Measurements from ENCODE around the gene ARHGAP6. TPM values are rescaled to one million over a fixed set of nuclear protein-coding genes. Genes with fewer than 3 reads are reported as not detected.
"Not testable (repeated sequence)": the region's sequence is repeated elsewhere in the genome, so short reads cannot be mapped to it uniquely, and the experiment has no call there.

The ARHGAP6 gene
- total RNA-seq, 4 donors from 2014 or later = 2.1 to 30.5 (median 4.9) TPM

DNA sequence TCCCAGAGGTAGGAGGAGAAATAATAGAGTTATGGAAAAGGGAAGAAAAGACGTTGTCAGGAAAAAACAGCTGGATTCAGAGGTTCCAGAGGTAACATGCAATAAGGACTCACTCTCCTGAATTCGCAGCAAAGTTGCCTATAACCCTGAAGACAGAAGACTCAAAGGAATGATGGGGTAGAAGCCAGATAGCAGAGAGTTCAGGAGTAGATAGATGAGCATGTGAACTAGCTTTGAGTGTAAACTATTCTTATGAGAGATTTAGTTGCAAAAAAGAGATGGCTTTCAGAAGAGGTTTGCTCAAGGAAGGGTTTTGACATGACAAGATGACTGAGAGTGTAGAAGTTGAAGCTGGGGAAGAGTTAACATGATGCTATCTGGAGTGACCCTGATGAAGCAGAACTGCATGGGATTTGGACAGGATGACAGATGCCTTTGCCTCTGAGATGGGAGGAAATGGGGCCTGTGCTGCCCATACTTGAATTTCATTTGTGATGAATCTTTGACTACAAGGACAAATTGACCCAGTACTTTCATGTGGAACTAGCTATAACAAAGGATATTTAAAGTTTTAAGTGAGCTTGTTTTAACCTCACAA, 298.6 kb downstream of the ARHGAP6 start:
- TF ChIP-seq, protein P1, sequence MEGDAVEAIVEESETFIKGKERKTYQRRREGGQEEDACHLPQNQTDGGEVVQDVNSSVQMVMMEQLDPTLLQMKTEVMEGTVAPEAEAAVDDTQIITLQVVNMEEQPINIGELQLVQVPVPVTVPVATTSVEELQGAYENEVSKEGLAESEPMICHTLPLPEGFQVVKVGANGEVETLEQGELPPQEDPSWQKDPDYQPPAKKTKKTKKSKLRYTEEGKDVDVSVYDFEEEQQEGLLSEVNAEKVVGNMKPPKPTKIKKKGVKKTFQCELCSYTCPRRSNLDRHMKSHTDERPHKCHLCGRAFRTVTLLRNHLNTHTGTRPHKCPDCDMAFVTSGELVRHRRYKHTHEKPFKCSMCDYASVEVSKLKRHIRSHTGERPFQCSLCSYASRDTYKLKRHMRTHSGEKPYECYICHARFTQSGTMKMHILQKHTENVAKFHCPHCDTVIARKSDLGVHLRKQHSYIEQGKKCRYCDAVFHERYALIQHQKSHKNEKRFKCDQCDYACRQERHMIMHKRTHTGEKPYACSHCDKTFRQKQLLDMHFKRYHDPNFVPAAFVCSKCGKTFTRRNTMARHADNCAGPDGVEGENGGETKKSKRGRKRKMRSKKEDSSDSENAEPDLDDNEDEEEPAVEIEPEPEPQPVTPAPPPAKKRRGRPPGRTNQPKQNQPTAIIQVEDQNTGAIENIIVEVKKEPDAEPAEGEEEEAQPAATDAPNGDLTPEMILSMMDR (IDR thresholded peaks at IDR 0.05) = no peak
- no peak for TF ChIP-seq POLR2A (IDR thresholded peaks at IDR 0.05)
- no peaks in the 10 kb centered on the region for H3K36me3 ChIP-seq
- no peaks in the 10 kb centered on the region for H3K9me3 ChIP-seq
- no peaks in the 10 kb centered on the region for H3K4me1 ChIP-seq
- H3K27ac ChIP-seq = peak overlapping the region in 1 of 4 donors; percentile 22
- no peaks in the 10 kb centered on the region for H3K27me3 ChIP-seq
- no peak overlapping the region for H3K4me3 ChIP-seq
- no peak for DNase-seq

DNA sequence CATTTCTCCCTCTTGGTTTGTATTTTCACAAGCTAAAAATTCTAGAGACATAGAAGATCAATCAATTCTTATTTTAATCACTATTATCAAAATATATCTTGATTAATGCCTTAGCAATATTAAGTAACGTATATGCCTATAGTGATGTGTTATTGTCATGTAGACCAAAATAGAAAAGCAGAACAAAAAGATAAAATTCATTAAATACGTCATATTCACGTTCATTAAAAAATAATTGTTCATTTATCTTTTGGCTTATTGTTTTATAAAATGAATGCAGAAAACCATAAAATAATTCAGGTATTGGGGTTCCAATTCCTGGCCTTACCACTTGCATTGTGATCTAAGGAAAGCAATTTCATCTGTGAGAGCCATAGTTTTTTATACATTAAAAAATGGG, 300.3 kb downstream of the ARHGAP6 start:
- no peaks in the 10 kb centered on the region for H3K27me3 ChIP-seq
- no peak overlapping the region for H3K4me3 ChIP-seq
- no peaks in the 10 kb centered on the region for H3K36me3 ChIP-seq
- no peaks in the 10 kb centered on the region for H3K4me1 ChIP-seq
- no peak for DNase-seq
- no peaks in the 10 kb centered on the region for H3K9me3 ChIP-seq
- no peak overlapping the region for H3K27ac ChIP-seq
- TF ChIP-seq POLR2A (IDR thresholded peaks at IDR 0.05) = no peak
- TF ChIP-seq, protein P1 (IDR thresholded peaks at IDR 0.05) = no peak

DNA sequence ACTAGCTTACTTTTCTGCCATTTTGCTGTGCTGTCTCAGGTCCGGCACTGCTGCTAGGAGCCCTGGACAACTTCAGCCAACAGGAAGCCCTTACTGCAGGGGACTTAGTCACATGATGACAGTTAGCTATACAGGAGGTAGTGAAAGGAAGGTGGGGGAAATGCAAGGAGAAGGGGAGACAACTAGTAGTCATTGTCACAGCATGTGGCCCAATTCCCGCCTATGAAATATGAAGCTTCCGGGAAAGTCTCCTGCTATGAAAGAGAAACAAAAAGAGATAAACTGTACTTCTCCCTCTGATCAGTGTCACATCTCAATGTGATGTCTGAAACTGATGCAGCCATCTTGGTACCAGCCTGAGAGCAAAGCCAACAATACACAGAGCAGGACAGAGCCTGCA, 300.9 kb downstream of the ARHGAP6 start:
- H3K4me1 ChIP-seq = no peaks in the 10 kb centered on the region
- no peak overlapping the region for H3K27ac ChIP-seq
- no peaks in the 10 kb centered on the region for H3K27me3 ChIP-seq
- no peak for DNase-seq
- no peaks in the 10 kb centered on the region for H3K9me3 ChIP-seq
- no peaks in the 10 kb centered on the region for H3K36me3 ChIP-seq
- H3K4me3 ChIP-seq = no peak overlapping the region
- no peak for TF ChIP-seq POLR2A (IDR thresholded peaks at IDR 0.05)
- TF ChIP-seq, protein P1 (IDR thresholded peaks at IDR 0.05) = no peak

DNA sequence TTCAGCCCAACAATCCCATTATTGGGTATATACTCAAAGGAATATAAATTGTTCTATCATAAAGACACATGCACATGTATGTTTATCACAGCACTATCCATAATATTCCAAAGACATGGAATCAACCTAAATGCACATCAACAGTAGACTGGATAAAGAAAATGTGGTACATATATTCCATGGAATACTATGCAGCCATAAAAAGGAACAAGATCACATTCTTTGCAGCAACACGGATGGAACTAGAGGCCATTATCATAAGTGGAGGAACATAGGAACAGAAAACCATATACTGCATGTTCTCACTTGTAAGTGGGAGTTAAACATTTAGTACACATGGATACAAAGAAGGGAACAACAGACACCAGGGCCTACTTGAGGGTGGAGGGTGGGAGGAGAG, 301.9 kb downstream of the ARHGAP6 start:
- H3K27ac ChIP-seq = peak overlapping the region in 1 of 4 donors; percentile 42
- not testable (repeated sequence) for H3K4me1 ChIP-seq, H3K4me3 ChIP-seq, H3K27me3 ChIP-seq, H3K9me3 ChIP-seq, DNase-seq, H3K36me3 ChIP-seq

DNA sequence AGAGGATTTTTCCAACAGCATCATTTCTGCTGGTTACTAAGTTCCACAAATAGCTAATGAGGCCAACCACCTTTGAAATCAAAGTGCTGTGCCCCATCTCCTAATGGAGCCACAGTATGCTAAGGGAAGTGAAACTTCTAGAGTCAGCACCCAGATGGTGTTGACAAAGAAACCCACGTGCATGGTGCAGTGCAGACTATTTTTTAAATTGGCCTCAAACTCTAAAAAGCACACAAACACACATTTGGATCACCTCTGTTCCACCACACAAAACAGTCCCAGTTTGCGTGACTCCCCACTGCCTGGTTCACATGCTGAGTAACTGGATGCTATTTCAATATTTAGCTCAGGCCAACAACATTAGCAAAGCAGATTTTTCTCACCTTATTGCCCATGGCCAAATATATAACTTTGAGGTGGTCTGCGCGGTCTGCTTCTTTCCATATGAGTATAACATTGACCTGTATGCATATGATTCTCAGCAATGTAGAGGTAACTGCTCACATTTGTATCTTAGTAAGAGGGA, 302.6 kb downstream of the ARHGAP6 start:
- no peaks in the 10 kb centered on the region for H3K36me3 ChIP-seq
- DNase-seq = peak in 2 of 3 donors; percentile 45 to 56
- TF ChIP-seq POLR2A (IDR thresholded peaks at IDR 0.05) = no peak
- TF ChIP-seq, protein P1 (IDR thresholded peaks at IDR 0.05) = no peak
- no peaks in the 10 kb centered on the region for H3K4me1 ChIP-seq
- no peaks in the 10 kb centered on the region for H3K9me3 ChIP-seq
- no peak overlapping the region for H3K4me3 ChIP-seq
- H3K27me3 ChIP-seq = no peaks in the 10 kb centered on the region
- H3K27ac ChIP-seq = peak overlapping the region in 1 of 4 donors; percentile 42

DNA sequence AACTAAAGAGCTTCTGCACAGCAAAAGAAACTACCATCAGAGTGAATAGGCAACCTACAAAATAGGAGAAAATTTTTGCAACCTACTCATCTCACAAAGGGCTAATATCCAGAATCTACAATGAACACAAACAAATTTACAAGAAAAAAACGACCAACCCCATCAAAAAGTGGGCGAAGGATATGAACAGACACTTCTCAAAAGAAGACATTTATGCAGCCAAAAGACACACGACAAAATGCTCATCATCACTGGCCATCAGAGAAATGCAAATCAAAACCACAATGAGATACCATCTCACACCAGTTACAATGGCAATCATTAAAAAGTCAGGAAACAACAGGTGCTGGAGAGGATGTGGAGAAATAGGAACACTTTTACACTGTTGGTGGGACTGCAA, 304.1 kb downstream of the ARHGAP6 start:
- not testable (repeated sequence) for H3K27ac ChIP-seq, H3K36me3 ChIP-seq, H3K4me3 ChIP-seq, H3K9me3 ChIP-seq, DNase-seq, H3K4me1 ChIP-seq, H3K27me3 ChIP-seq

DNA sequence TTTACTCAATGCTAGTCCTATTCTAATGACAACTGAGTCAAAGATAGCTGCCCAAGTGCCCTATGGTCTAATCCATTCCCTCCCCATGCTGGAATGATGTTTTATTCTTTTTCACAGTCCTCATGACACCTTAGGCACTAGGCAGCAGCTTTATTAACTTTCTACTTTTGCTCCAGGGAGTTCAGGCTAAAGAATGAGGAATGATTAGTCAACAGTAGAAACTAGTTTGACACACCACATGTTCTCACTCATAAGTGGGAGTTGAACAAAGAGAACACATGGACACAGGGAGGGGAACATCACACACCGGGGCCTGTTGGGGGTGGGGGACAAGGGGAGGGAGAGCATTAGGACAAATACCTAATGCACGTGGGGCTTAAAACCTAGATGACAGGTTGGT, 309.8 kb downstream of the ARHGAP6 start:
- not testable (repeated sequence) for H3K27ac ChIP-seq, H3K36me3 ChIP-seq, H3K4me3 ChIP-seq, H3K4me1 ChIP-seq, H3K9me3 ChIP-seq, DNase-seq, H3K27me3 ChIP-seq

Measured in Peyer's patch (tissue), 4 donors.